Adrenal gland (tissue), 12 donors: ENCODE results near the gene SDCCAG8. TPM values are rescaled to one million over a fixed set of nuclear protein-coding genes. Genes with fewer than 3 reads are reported as not detected.
A peak's percentile ranks its signal among the peaks of the same experiment; 100 is the strongest.

Source experiments
- DNase-seq, 7 donors: peaks; one replicate each; pipeline ENCODE4 v3.0.0-alpha.2; 2019 to 2020
- H3K27ac ChIP-seq, 5 donors: fragments of 200-600 bp; sonication (generic) in 4 of 5; 1 replicate in 3 of 5; 2 replicates in 2 of 5; pipeline versions ENCODE4 v1.5.1 to v1.8.0; 2016 to 2020; ENCODE audit warnings: mild to moderate bottlenecking in 1 of 5
- H3K27me3 ChIP-seq: fragments of 200-600 bp; 2 replicates; pipeline ENCODE4 v1.8.0; 2021
- H3K36me3 ChIP-seq, 2 donors: fragments of 200-600 bp; replicated peaks in 1 of 2; 1 replicate in 1 of 2; 2 replicates in 1 of 2; pipeline versions ENCODE4 v1.5.1 to v1.8.0; 2018 to 2022
- H3K4me1 ChIP-seq, 2 donors: fragments of 200-600 bp; replicated peaks in 1 of 2; 1 replicate in 1 of 2; 2 replicates in 1 of 2; pipeline versions ENCODE4 v1.5.1 to v1.8.0; 2018 to 2021
- H3K4me3 ChIP-seq, 4 donors: fragments of 200-600 bp; sonication (generic) in 3 of 4; one replicate each; pipeline ENCODE4 v1.5.1; 2016 to 2018
- H3K9me3 ChIP-seq, 3 donors: fragments of 200-600 bp; sonication (generic) in 1 of 3; replicated peaks in 1 of 3; 1 replicate in 2 of 3; 2 replicates in 1 of 3; pipeline versions ENCODE4 v1.5.1 to v1.8.0; 2016 to 2021
- POLR2A ChIP-seq, 2 donors: fragments of 450-650 bp; IDR thresholded peaks; one replicate each; pipeline ENCODE4 v1.6.1; 2017; ENCODE audit warnings: antibody characterized with exemption in 2 of 2, mild to moderate bottlenecking in 2 of 2, moderate library complexity in 1 of 2
- WGBS, 4 donors: extraction: QIAGEN DNeasy Blood & Tissue Kit in 2 of 4; methylation state at CpG; one replicate each; pipeline versions ENCODE4 v1.1.5 to v1.1.7; 2013 to 2017; 5-methylcytosine and 5-hydroxymethylcytosine counted together
- intact Hi-C, 2 donors: fragments of 100-400 bp; cut with DNase I; formaldehyde crosslinking; loops; one replicate each; pipeline versions ENCODE4 v1.14.1 to v1.15.0; 2022 to 2023
- polyA plus RNA-seq, 3 donors: library from polyadenylated mRNA; stranded (reverse); fragments of 200-250 nt in 2 of 3; fragments of 350-450 nt in 1 of 3; fragmentation: Illumina TruSeq in 1 of 3; extraction: RNeasy Lipid Tissue Mini Kit (QIAGEN cat#74804) in 1 of 3; gene quantifications; one replicate each; pipeline ENCODE4 v1.2.3, GENCODE V29; 2013 to 2014
- total RNA-seq, 9 donors: library from RNA; depleted of rRNA in 4 of 9; stranded (reverse); fragments of >200 nt in 4 of 9; fragments of 120-200 nt in 1 of 9; fragmentation: NEBNext Ultra II Directional in 1 of 9; extraction: Animal tissue kit (Norgen Biotek cat#: 25700) in 1 of 9; gene quantifications; one replicate each; pipeline versions ENCODE4 v1.1.0 to v1.2.4, GENCODE V29; 2013 to 2023
- TF ChIP-seq, protein P1 (sequence below), 6 experiments: fragments of 450-650 bp in 4 of 6; fragments of 200-600 bp in 2 of 6; sonication (generic) in 1 of 6; IDR thresholded peaks; 1 replicate in 5 of 6; 2 replicates in 1 of 6; pipeline versions ENCODE4 v1.5.1 to v1.8.0; 2016 to 2021; ENCODE audit warnings: antibody characterized with exemption in 6 of 6, mild to moderate bottlenecking in 2 of 6, moderate library complexity in 1 of 6
- donor health status: healthy with polysubstance abuse.
- donor health status: Bipolar disorder and iron deficiency.
- donor health status: DM: yes; HTN: yes; CAD: no.
- donor health status: DM: no; HTN: no; CAD: no.
- donor health status: DM: no; HTN: no; CAD: no.
- donor health status: DM: yes; HTN: yes; CAD: no.

Gene SDCCAG8
- total and polyA plus RNA-seq, 12 donors = 22.5 to 60.9 (median 44.1) TPM

DNA sequence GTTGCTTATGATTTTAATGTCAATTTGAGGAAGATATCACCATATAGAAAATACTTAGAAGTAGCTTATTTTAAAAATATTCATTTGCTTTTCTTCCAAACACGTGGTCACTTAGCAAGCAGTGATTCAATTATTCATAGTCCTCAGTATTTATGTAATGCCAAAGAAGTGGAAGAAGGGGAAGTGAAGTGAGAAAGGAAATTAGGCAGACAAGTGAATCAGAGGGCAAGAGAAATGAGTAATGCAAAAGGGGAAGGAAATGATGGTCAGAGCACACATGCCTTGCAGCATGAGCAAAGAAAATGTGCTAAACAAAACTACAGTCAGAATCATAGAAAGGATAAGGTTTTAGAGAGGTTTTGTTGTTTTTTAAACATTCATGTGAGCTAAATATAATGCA is 31.8 kb downstream of the SDCCAG8 start:
- Histone ChIP-seq H3K4me1 (peaks cover 11 to 16% of the 10 kb centered on the region in 2 donors), H3K36me3 (no peaks in the 10 kb centered on the region), H3K9me3 (no peaks in the 10 kb centered on the region), H3K27ac (peak overlapping the region in 4 of 5 donors; percentile 43 to 77 (median 65)), H3K27me3 (no peaks in the 10 kb centered on the region), H3K4me3 (no peak overlapping the region)
- DNase-seq = no peak
- 10 to 27% (median 19%) methylated on average over 1 of the region's 1 CpG for WGBS, 4 donors
- TF ChIP-seq, protein P1, sequence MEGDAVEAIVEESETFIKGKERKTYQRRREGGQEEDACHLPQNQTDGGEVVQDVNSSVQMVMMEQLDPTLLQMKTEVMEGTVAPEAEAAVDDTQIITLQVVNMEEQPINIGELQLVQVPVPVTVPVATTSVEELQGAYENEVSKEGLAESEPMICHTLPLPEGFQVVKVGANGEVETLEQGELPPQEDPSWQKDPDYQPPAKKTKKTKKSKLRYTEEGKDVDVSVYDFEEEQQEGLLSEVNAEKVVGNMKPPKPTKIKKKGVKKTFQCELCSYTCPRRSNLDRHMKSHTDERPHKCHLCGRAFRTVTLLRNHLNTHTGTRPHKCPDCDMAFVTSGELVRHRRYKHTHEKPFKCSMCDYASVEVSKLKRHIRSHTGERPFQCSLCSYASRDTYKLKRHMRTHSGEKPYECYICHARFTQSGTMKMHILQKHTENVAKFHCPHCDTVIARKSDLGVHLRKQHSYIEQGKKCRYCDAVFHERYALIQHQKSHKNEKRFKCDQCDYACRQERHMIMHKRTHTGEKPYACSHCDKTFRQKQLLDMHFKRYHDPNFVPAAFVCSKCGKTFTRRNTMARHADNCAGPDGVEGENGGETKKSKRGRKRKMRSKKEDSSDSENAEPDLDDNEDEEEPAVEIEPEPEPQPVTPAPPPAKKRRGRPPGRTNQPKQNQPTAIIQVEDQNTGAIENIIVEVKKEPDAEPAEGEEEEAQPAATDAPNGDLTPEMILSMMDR (IDR thresholded peaks at IDR 0.05) = no peak
- no peak for TF ChIP-seq POLR2A (IDR thresholded peaks at IDR 0.05)
- intact Hi-C loops = no loop called here

- 71 to 81% (median 74%) methylated on average over 6 of the region's 6 CpGs for WGBS, 4 donors
- Histone ChIP-seq H3K27ac (peak overlapping the region in 4 of 5 donors; percentile 25 to 77 (median 55)), H3K4me1 (peaks cover 11 to 16% of the 10 kb centered on the region in 2 donors), H3K36me3 (no peaks in the 10 kb centered on the region), H3K4me3 (no peak overlapping the region), H3K27me3 (no peaks in the 10 kb centered on the region), H3K9me3 (no peaks in the 10 kb centered on the region)
- intact Hi-C loops = no loop called here
- DNase-seq = no peak
- no peak for TF ChIP-seq POLR2A (IDR thresholded peaks at IDR 0.05)
- TF ChIP-seq, protein P1 (IDR thresholded peaks at IDR 0.05) = no peak
Observed at GRCh38 chr1:243288062-243288461, 32.2 kb downstream of the SDCCAG8 start.

DNA sequence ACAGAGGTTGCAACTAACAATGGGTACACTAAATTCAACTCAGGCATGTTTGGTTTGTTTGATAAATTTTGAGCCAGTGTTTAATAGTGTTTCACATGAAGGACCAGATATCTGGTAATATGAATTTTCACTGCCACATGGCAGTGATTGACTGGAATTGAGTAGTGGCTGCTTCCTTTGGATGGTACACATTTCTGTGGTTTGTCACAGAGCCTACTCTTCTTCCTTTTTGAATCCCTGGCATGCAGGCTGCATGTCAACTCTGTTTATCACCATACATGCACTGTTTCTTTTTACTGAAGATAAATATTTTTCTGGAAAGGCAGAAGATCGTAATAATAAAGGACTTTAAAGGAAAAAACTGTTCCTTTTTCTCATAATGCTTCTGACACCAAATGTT is 35.5 kb downstream of the SDCCAG8 start:
- intact Hi-C loops = no loop called here
- DNase-seq = no peak
- Histone ChIP-seq H3K27me3 (no peaks in the 10 kb centered on the region), H3K4me1 (peaks cover 11 to 14% of the 10 kb centered on the region in 2 donors), H3K9me3 (peaks cover 0 to 8% (median 0%) of the 10 kb centered on the region in 3 donors), H3K27ac (no peak overlapping the region), H3K4me3 (no peak overlapping the region), H3K36me3 (no peaks in the 10 kb centered on the region)
- WGBS, 4 donors = 91 to 97% (median 94%) methylated on average over 1 of the region's 1 CpG
- TF ChIP-seq, protein P1 (IDR thresholded peaks at IDR 0.05) = no peak
- no peak for TF ChIP-seq POLR2A (IDR thresholded peaks at IDR 0.05)

- Histone ChIP-seq H3K36me3 (no peaks in the 10 kb centered on the region), H3K9me3 (peaks cover 0 to 8% (median 0%) of the 10 kb centered on the region in 3 donors), H3K27me3 (no peaks in the 10 kb centered on the region), H3K27ac (no peak overlapping the region), H3K4me3 (no peak overlapping the region), H3K4me1 (peaks cover 11% of the 10 kb centered on the region in 2 donors)
- no peak for DNase-seq
- TF ChIP-seq, protein P1 (IDR thresholded peaks at IDR 0.05) = no peak
- TF ChIP-seq POLR2A (IDR thresholded peaks at IDR 0.05) = no peak
- intact Hi-C loops = no loop called here
- 95 to 99% (median 97%) methylated on average over 5 of the region's 5 CpGs for WGBS, 4 donors
Observed at GRCh38 chr1:243292117-243292516, 36.3 kb downstream of the SDCCAG8 start.
